OCI-LY3 (cell line): ENCODE data around the gene ARHGAP23.
"Not testable (repeated sequence)": the region's sequence is repeated elsewhere in the genome, so short reads cannot be mapped to it uniquely, and the experiment has no call there.

ENCODE experiments used
- CTCF ChIP-seq: fragments of 200-600, 300-600 bp; sonication (generic); IDR thresholded peaks from 2 replicates; pipeline ENCODE4 v1.5.1; 2014; ENCODE audit warnings: antibody characterized with exemption, low read length, low read depth
- EZH2phosphoT487 ChIP-seq: fragments of 200-600 bp; shearing (Covaris generic); IDR thresholded peaks from 2 replicates; pipeline ENCODE4 v1.6.1; 2018; ENCODE audit warnings: antibody characterized with exemption, mixed run types, low read depth

- not testable (repeated sequence) for TF ChIP-seq CTCF, EZH2phosphoT487
Observed at GRCh38 chr17:38530856-38531255, 102.6 kb downstream of the ARHGAP23 start.
